AG20443 (cell line): ENCODE measurements around the gene LRP1B.
"Not testable (repeated sequence)": the region's sequence is repeated elsewhere in the genome, so short reads cannot be mapped to it uniquely, and the experiment has no call there.

Experiments used
- DNase-seq: peaks from one replicate; pipeline ENCODE4 v3.0.0; 2012; ENCODE audit warnings: low spot score, mixed read lengths

LRP1B gene

DNA sequence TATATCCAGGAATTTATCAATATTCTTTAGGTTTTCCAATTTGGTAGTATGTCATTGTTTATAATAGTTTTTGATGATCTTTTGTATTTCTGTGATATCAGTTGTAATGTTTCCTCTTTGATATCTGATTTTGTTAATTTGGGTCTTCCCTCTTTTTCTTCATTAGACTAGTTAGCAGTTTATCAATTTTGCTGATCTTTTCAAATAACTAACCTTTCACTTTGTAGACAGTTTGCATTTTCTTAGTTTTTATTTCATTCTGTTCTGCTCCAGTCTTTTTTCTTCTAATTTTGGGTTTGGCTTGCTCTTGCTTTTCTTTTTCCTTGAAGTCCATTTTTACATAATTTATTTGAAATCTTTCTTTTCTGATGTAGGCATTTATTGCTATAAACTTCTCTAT is 824.4 kb downstream of the LRP1B start:
- DNase-seq, result no peak

GRCh38 chr2:141301551-141301950 is 829.3 kb downstream of the LRP1B start:
- DNase-seq, result no peak

- no peak for DNase-seq
Measured at GRCh38 chr2:141280037-141280436, 850.8 kb downstream of the LRP1B start.

- no peak for DNase-seq
Measured at GRCh38 chr2:141271346-141271745, 859.5 kb downstream of the LRP1B start.

- DNase-seq, result no peak
Measured at GRCh38 chr2:141264848-141265247, 866.0 kb downstream of the LRP1B start.

DNA sequence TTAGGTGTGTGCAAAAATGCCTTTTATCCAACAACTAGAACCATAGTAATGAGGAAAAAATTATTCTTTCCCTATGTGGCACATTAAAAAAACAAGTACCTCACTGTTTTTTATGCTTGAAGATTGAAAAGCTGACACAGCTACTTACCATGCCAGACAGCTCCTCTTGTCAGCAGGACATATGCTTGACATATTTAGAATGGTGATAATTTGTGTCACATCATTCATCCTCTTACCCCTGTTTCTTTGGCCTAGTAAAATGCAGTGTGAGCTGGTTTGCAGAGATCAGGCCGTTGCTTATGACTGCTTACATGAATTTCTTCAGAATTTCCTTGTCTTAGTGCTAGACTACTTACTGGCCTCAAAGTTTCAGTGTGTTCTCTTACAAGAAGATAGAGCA is 869.9 kb downstream of the LRP1B start:
- DNase-seq, result no peak

GRCh38 chr2:141259683-141260082 is 871.1 kb downstream of the LRP1B start:
- no peak for DNase-seq

GRCh38 chr2:141242008-141242407 is 888.8 kb downstream of the LRP1B start:
- no peak for DNase-seq

DNA sequence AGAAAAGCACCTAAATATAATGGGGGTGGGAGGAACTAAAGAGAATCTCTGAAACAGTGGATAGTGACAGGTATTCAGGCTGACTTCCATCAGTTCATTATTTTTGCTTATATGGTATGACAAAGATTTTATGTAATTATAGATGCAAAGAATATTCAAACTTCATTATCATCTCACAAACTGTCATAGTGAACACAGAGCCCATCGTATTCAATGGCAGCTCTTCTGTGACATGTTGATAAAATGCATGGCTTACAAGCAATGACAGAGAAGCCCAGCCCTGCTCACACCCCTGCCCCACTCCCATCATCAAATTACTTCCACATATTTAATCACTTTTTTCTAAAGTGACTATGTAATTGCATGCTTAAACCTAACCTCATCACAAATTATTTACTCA is 904.3 kb downstream of the LRP1B start:
- no peak for DNase-seq

DNA sequence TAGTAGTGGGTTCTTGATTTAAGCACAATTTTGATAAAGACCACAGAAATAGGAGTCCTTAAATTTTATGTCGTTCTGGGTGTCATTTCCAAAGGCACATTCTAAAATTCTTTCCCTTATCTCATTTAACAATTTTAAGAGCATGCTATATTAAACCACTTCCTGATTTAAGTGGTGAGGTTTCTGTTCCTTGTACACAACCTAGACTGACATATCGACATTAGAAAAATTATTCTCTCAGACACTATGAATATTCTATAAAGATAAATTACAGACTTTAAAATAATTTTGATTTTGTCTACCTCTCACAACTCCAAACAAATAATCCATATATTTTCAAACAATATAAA is 923.8 kb downstream of the LRP1B start:
- DNase-seq, result no peak

DNA sequence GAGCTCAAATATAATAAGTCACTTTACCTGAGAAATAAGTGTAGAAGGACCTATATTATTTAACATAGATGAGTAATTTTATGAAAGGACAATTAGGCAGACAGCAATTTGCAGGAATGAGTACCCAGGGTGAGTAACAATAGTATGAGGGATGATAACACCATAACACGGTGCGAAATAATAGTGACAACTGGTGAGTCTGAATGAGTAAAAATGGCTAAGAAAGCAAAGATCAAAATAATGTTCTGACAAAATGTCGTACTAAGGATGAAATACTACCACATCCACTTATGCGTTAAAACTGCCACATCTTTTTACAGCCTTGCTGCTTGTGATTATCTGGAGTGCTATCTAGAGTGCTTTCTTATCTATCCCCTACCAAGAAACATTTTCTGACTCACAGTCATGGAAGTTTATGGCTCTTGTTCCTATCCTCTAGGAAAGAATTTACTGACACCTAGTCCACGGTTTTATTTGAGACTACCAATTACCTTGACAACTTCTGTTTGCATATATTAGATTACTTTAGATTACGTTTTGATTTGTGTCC is 929.7 kb downstream of the LRP1B start:
- DNase-seq, result no peak

DNA sequence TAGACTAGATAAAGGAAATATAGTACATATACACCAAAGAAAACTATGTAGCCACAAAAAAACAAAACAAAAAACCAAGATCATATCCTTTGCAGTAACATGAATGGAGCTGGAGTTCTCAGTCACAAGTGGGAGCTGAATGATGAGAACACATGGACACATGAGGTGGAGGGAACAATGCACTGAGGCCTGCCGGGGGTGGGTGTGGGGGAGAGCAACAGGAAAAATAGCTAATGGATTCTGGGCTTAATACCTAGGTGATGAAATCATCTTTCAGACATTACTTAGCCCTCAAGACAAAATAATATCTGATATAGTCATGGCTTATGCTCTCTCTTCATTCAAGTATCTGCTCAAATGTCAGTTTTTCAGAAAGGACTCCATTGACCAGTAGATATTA is 930.6 kb downstream of the LRP1B start:
- DNase-seq, result no peak

GRCh38 chr2:141199711-141200110 is 931.1 kb downstream of the LRP1B start:
- DNase-seq, result no peak

GRCh38 chr2:141195087-141195486 is 935.7 kb downstream of the LRP1B start:
- no peak for DNase-seq

DNA sequence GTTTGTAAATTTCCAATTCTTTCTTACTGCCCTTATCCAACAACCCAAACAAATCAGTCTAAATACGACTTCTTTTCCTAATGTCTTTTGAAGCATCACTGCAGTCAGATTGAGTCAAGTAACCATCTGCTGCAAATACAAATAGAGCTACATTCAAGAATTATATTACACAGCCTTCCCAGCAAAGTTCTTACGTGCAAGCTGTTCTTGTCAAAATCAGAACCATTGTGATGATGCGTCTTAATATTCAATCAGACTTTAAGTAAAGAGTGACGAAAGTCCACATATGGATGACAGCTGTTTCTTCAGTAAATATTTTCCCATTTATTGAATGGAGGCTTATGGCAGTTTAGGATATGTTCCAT is 943.8 kb downstream of the LRP1B start:
- no peak for DNase-seq

GRCh38 chr2:141186413-141187074 is 944.3 kb downstream of the LRP1B start:
- no peak for DNase-seq

DNA sequence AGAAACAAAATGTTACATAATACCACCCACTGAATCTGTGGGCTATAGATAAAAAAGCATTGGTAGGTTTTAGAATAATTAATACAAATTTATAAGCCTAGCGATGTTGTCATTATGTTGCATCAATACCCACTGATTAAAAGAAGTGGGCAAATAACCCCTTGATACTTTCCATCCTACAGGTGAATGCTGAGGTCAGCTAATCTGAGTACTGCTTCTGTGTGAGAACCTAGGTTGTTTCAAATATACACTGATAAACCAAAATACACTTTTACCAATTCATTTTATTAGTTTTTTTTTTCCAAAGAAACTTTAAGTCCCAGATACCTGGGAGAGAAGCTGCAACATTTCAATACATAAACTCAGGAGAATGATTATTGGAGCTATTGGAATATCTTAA is 948.6 kb downstream of the LRP1B start:
- no peak for DNase-seq

- not testable (repeated sequence) for DNase-seq
Measured at GRCh38 chr2:141169117-141169516, 961.7 kb downstream of the LRP1B start.

DNA sequence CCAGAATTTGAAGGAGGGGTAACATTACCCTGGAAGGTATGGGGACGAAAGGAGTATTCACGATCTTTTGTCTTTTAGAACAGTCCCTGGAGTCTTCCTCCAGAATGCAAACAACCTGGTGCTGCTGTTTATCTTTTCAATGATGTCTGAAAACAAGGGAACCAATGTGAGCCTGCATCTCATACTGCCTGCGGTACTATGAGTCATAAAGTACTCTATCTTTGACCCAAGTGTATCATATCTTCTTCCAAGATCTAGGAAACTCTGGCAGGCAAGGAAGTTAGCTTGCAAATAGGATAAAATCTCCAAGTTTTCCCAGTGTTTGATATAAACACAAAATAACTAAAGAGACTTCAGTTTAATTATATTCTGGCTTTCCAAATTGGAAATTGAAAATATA is 968.5 kb downstream of the LRP1B start:
- no peak for DNase-seq

DNA sequence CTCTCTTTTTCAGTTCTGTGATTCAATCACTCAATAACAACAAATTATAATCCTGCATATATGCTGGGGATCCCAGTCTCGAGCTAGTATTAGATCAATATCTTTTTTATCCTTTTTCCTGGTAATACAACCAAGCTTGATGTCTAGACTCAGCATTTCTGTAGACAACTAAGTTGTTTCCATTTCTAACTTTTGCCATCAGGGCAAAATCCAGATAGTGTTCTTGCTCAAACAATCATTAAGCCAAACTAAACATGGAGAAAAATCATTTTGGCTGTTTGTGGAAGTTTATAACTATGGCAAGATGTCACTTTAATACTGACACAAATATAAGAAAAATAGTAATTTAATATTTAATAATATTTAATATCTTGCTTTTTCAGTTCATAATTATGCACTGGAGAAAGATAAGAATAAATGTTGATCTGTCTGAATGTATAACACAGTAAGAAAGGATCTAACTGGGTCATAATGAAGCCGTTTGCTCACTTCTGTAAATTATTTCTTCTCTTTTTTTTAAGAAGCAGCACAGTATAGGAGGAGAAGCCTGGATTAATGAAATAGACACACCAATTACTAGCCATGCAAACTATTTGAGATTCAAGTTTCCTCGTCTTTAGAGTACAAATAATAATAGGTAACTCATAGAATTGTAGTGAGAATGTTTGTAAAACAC is 979.1 kb downstream of the LRP1B start:
- DNase-seq, result no peak

- no peak for DNase-seq
Measured at GRCh38 chr2:141142025-141142424, 988.8 kb downstream of the LRP1B start.

GRCh38 chr2:141137122-141137693 is 993.6 kb downstream of the LRP1B start:
- no peak for DNase-seq

DNA sequence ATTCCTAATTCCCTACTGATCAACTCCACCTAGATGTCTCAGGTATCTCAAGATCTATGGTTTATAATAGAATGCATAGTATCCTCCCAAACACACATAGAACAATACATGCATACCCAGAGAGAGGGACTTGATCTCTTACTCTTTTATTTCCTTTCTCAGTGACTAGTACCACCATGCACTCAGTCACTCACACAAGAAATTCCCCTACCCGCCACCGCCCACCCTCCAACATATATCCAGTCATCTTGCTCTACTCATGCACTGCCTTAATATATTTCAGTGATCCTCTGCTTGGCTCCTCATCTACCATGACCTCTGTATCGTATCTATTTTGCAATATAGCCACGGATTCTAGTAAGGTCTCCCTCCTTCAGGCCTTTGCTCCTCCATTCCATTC is 996.9 kb downstream of the LRP1B start:
- no peak for DNase-seq

- DNase-seq, result no peak
Measured at GRCh38 chr2:141125432-141125831, 1005.4 kb downstream of the LRP1B start.
